GM21786 (cell line): ENCODE results near the gene SLC9A3.

Experiments used
- ATAC-seq: cut with Tn5 transposase; IDR thresholded peaks from one replicate; pipeline ENCODE4 v1.9.1; 2021; ENCODE audit not compliant: unreplicated experiment

Gene SLC9A3

DNA sequence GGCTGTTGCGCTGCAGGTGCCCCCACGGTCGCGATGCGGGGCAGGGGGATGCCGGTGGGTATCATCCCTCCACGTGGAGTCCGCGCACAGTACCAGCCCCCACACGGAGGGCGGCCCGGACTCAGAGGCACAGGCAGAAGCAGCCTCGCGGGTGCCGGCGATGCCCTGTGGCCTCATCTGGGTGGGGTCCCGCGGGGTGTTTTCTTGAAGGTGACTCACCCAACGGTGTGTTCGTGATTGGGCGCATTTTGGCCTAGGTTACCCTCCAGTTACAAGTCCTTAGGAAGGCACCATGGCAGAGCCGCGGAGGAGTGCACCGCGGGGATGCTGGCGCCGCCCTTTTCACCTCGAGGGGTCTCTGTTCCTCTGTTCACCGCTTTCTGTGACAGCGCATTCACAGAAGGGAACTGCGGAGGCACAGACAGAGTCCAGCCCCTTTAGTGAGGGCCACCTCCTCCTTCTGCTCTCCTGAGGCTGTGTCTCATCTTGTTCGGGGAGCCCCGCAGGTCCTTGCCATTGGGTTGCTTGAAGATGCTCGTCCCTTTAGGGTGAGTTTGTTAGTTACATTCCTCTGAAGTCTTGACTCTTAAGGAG is 102.9 kb downstream of the SLC9A3 start:
- ATAC-seq: no peak

- no peak for ATAC-seq
These were observed 103.5 kb downstream of the SLC9A3 start for GRCh38 chr5:420632-421286.
